NCI-H2029 (cell line): ENCODE measurements around the gene SEMA6C.
"Not testable (repeated sequence)": the region's sequence is repeated elsewhere in the genome, so short reads cannot be mapped to it uniquely, and the experiment has no call there.

Experiments
- DNase-seq: peaks from one replicate; lab custom pipeline; 2025; lab: John Stamatoyannopoulos, UW

Gene SEMA6C

GRCh38 chr1:151146412-151147131 lies at the start of gene SEMA6C:
Gene SEMA6C, minus strand, starts transcription at chr1:151146631. Its CDS starts 4,010 bp downstream, at chr1:151142621.
- DNase-seq = peak; percentile 82

GRCh38 chr1:151194894-151195594 lies 48.6 kb upstream of the SEMA6C start:
- not testable (repeated sequence) for DNase-seq

GRCh38 chr1:151193856-151194255 lies 47.4 kb upstream of the SEMA6C start:
- DNase-seq = no peak

- DNase-seq = no peak
Measured at GRCh38 chr1:151193304-151193703, 46.9 kb upstream of the SEMA6C start.

- DNase-seq = no peak
Measured at GRCh38 chr1:151192047-151192446, 45.6 kb upstream of the SEMA6C start.

- peak; percentile 86 for DNase-seq
Measured at GRCh38 chr1:151189637-151190445, 43.4 kb upstream of the SEMA6C start, which contains the start of gene VPS72. Gene VPS72, minus strand, starts transcription at chr1:151190197. Its CDS starts 76 bp downstream, at chr1:151190121.

GRCh38 chr1:151188667-151189066 lies 42.2 kb upstream of the SEMA6C start:
- DNase-seq = not testable (repeated sequence)

GRCh38 chr1:151187205-151187604 lies 40.8 kb upstream of the SEMA6C start:
- no peak for DNase-seq

GRCh38 chr1:151184211-151184610 lies 37.8 kb upstream of the SEMA6C start:
- no peak for DNase-seq

- no peak for DNase-seq
Measured at GRCh38 chr1:151176514-151177045, 30.1 kb upstream of the SEMA6C start.

- no peak for DNase-seq
Measured at GRCh38 chr1:151175863-151176262, 29.4 kb upstream of the SEMA6C start, which contains the start of gene TMOD4. Gene TMOD4, minus strand, starts transcription at chr1:151175981. Its CDS starts 1,106 bp downstream, at chr1:151174875.

GRCh38 chr1:151175041-151175741 lies 28.8 kb upstream of the SEMA6C start:
- DNase-seq = no peak

GRCh38 chr1:151171190-151171589 lies 24.8 kb upstream of the SEMA6C start:
- no peak for DNase-seq

GRCh38 chr1:151167116-151167515 lies 20.7 kb upstream of the SEMA6C start:
- DNase-seq = no peak

GRCh38 chr1:151166505-151166956 lies 20.1 kb upstream of the SEMA6C start:
- no peak for DNase-seq

GRCh38 chr1:151165738-151166504 lies 19.5 kb upstream of the SEMA6C start, which contains the start of the genes LYSMD1 and SCNM1:
Gene LYSMD1, minus strand, starts transcription at chr1:151165902. Its CDS starts 644 bp downstream, at chr1:151165258.
Gene SCNM1, plus strand, starts transcription at chr1:151166144. Its CDS starts 9 bp downstream, at chr1:151166153.
- peak; percentile 97 for DNase-seq

GRCh38 chr1:151165281-151165737 lies 18.9 kb upstream of the SEMA6C start:
- no peak for DNase-seq

GRCh38 chr1:151164732-151165280 lies 18.4 kb upstream of the SEMA6C start:
- DNase-seq = no peak

- no peak for DNase-seq
Measured at GRCh38 chr1:151159373-151159772, 12.9 kb upstream of the SEMA6C start.

- no peak for DNase-seq
Measured at GRCh38 chr1:151158751-151159251, 12.4 kb upstream of the SEMA6C start.
